ENCODE measurements around the gene ARID1B.

Gene ARID1B

DNA sequence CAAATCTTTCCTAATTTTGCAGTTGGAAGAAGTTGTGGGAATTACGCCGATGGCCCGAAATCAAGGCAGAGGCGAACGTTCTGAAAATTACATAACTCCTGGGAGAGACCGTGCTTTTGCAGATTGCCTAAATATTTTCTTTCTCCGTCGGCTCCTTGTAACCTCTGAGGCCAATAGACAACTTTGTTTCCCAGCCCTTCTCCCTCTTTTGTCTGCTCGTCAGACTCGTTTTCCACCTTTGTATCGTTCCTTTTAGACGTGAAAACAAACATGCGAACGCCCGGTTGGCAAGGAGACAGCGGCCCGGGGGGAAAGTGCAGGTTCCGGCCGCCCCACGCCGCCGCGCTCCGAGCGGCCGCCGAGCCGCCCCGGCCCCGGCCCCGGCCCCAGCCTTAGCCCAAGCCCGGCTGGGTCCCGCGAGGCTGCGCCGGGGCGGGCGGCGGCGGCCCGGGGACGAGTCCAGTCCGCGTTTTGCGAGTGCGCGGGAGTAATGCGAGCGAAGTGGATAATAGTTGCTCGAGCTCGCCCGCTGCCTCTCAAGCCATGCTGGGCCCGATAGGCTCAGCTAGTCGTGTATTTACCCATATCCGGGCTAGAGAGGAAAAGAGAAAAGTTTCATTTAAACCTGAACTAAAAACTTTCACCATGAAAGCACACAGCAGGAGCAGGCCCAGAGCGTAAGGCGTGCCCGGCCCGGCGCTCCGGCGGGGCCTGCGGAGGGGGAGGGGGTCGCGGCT lies at the start of gene ARID1B:
ARID1B (plus strand) TSS at position 539 of the 737 bp plus-strand sequence. CDS start 303 bp downstream, outside the sequence.
- peak within 1 kb of the TSS; percentile 73 for H3K4me3 ChIP-seq (ENCODE audit: low read depth, low read length)
- in situ Hi-C loops (cut with HindIII; ENCODE audit: low sequenced_read_pairs), result no loop called here
- DNase-seq (ENCODE audit: low read depth, low spot score), result peak; percentile 89
- TF ChIP-seq, protein P1, sequence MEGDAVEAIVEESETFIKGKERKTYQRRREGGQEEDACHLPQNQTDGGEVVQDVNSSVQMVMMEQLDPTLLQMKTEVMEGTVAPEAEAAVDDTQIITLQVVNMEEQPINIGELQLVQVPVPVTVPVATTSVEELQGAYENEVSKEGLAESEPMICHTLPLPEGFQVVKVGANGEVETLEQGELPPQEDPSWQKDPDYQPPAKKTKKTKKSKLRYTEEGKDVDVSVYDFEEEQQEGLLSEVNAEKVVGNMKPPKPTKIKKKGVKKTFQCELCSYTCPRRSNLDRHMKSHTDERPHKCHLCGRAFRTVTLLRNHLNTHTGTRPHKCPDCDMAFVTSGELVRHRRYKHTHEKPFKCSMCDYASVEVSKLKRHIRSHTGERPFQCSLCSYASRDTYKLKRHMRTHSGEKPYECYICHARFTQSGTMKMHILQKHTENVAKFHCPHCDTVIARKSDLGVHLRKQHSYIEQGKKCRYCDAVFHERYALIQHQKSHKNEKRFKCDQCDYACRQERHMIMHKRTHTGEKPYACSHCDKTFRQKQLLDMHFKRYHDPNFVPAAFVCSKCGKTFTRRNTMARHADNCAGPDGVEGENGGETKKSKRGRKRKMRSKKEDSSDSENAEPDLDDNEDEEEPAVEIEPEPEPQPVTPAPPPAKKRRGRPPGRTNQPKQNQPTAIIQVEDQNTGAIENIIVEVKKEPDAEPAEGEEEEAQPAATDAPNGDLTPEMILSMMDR (IDR thresholded peaks at IDR 0.05; ENCODE audit: low read depth, low read length), result no peak

DNA sequence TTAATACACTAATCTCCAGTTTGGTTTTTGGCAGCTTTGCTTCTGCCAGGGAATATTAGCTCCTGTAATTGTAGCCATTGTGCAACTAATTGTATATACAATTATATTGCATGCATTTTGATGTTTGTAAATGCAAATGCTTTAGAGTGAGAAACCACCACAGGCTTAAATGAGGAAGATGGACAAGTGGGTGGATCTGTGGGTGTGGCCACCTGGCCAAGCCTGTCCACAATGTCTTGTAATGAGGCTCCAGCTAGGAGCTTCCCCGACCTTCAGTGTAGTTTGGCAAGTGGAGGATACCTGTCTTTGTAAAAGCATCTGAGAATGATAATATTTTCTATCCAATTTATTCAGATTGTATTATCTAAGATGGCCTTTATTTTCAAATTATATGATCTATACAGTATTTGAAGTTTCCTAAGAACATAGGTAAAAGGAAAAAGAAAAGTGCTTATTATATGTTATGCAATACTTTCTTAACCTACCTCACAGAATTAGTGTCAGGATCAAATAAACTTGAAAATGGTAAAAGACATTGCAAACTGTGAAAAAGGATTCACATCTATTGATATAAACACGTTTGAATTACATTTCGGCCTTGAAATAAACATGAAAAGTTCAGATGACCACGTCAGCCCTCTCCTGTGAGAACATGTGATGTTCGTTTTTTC lies 49.3 kb upstream of the ARID1B start:
- no peak for DNase-seq (ENCODE audit: low read depth, low spot score)
- H3K4me3 ChIP-seq (ENCODE audit: low read depth, low read length), result no peak overlapping the region
- TF ChIP-seq, protein P1 (IDR thresholded peaks at IDR 0.05; ENCODE audit: low read depth, low read length), result no peak
- in situ Hi-C loops (cut with HindIII; ENCODE audit: low sequenced_read_pairs), result no loop called here

DNA sequence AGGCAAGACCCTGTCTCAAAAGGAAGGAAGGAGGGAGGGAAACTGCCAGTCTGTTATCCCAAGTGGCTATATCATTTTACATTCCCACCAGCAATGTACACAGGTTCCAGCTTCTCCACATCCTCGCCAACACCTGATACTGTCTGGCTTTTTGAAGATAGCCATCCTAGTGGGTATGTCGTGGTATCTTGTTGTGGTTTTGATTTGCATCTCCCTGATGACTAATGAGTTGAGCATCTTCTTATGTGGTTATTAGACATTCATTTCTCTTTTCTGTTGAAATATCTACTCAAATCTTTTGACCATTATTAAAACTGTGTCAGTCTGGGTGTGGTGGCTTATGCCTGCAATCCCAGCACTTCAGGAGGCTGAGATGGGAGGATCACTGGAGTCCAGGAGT lies 47.9 kb upstream of the ARID1B start:
- no peak overlapping the region for H3K4me3 ChIP-seq (ENCODE audit: low read depth, low read length)
- in situ Hi-C loops (cut with HindIII; ENCODE audit: low sequenced_read_pairs), result no loop called here
- DNase-seq (ENCODE audit: low read depth, low spot score), result peak; percentile 60
- TF ChIP-seq, protein P1 (IDR thresholded peaks at IDR 0.05; ENCODE audit: low read depth, low read length), result no peak

DNA sequence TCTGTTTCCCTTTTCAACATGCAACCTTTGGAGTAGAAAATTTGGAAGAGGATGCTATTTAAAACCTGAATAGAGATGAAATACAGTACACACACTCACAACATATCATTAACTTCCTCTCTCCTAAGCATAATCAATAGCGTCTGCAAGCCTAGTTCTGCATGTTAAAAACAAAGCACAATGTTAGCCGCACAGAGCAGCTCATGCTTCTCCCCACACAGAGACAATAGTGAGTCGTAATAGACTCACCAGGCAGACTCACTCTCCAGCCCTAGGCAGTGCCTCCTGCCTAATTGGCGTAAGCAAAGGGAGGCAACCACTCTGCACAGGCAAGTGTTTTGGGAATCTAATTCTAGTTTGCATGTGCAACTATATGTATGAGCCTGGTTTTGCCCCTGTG lies 45.8 kb upstream of the ARID1B start:
- in situ Hi-C loops (cut with HindIII; ENCODE audit: low sequenced_read_pairs), result no loop called here
- peak; percentile 27 for DNase-seq (ENCODE audit: low read depth, low spot score)
- TF ChIP-seq, protein P1 (IDR thresholded peaks at IDR 0.05; ENCODE audit: low read depth, low read length), result no peak
- no peak overlapping the region for H3K4me3 ChIP-seq (ENCODE audit: low read depth, low read length)

DNA sequence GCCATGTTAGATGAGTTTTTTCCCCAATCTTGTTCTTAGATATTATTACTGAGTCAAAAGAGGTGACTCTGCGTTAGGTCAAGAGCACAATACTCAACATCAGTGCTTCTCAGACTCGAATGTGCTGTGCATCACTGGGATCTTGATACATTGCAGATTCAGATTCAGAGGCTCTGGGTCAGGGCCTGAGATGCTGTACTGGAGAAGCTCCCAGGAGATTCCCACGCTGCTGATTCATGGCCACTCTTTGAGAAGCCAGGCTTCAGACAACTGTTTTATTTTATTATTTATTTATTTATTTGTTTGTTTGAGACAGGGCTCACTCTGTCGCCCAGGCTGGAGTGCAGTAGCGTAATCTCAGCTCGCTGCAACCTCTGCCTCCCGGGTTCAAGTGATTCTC lies 41.4 kb upstream of the ARID1B start:
- in situ Hi-C loops (cut with HindIII; ENCODE audit: low sequenced_read_pairs), result no loop called here
- TF ChIP-seq, protein P1 (IDR thresholded peaks at IDR 0.05; ENCODE audit: low read depth, low read length), result no peak
- no peak overlapping the region for H3K4me3 ChIP-seq (ENCODE audit: low read depth, low read length)
- DNase-seq (ENCODE audit: low read depth, low spot score), result no peak

DNA sequence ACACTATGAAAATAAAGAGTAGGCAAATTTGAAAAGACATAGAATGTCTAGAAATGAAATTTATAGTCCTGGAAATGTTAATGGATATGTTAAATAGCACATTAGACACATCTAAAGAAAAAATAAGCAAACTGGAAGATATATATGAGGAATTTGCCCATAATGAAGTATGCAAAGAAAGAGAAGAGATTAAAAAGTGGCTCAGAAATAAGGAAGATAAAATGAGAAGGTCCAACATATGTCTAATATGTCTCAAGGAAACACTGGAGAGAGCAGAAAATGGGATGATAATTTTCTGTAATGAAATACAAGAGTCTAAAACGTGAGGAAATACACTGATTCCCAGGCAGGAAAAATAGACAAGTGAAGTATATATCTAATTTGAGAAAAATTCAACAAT lies 36.6 kb upstream of the ARID1B start:
- in situ Hi-C loops (cut with HindIII; ENCODE audit: low sequenced_read_pairs), result no loop called here
- DNase-seq (ENCODE audit: low read depth, low spot score), result peak; percentile 3
- no peak overlapping the region for H3K4me3 ChIP-seq (ENCODE audit: low read depth, low read length)
- TF ChIP-seq, protein P1 (IDR thresholded peaks at IDR 0.05; ENCODE audit: low read depth, low read length), result no peak
